Common myeloid progenitor, CD34-positive (primary cell): ENCODE results near the gene CCDC187.

ENCODE experiments used
- CTCF ChIA-PET: fragments of 350-600 bp; sonication (Branson Sonifier 250); formaldehyde crosslinking; loops from one replicate; lab custom pipeline; 2021; ENCODE audit warnings: antibody characterized with exemption; lab: Charles Lee
- POLR2A ChIA-PET: fragments of 350-600 bp; sonication (Branson Sonifier 250); formaldehyde crosslinking; loops from one replicate; lab custom pipeline; 2021; ENCODE audit warnings: antibody characterized with exemption; lab: Charles Lee
- DNase-seq, 3 donors: peaks; one replicate each; pipeline versions ENCODE4 v3.0.0 to v3.0.0-alpha.2; 2013
- H3K27ac ChIP-seq, 2 experiments: 1 replicate in 1 of 2; 2 replicates in 1 of 2; pipeline ENCODE4 v1.7.0; 2013; ENCODE audit warnings: inconsistent platforms in 2 of 2, low read length in 2 of 2, mild to moderate bottlenecking in 2 of 2, low read depth in 1 of 2, moderate library complexity in 1 of 2; ENCODE audit not compliant: severe bottlenecking in 2 of 2, insufficient read depth in 1 of 2, poor library complexity in 1 of 2
- H3K27me3 ChIP-seq, 5 experiments: replicated peaks in 2 of 5; 1 replicate in 3 of 5; 2 replicates in 2 of 5; pipeline versions ENCODE4 v1.6.1 to v1.7.0; 2013; ENCODE audit warnings: low read length in 4 of 5, mild to moderate bottlenecking in 2 of 5, moderate library complexity in 2 of 5, inconsistent platforms in 1 of 5; ENCODE audit not compliant: insufficient read depth in 5 of 5, control insufficient read depth in 4 of 5
- H3K36me3 ChIP-seq, 4 experiments: 1 replicate in 2 of 4; 2 replicates in 2 of 4; pipeline versions ENCODE4 v1.6.1 to v1.7.0; 2013; ENCODE audit warnings: low read length in 3 of 4, control low read depth in 1 of 4, mild to moderate bottlenecking in 1 of 4; ENCODE audit not compliant: control insufficient read depth in 4 of 4, insufficient read depth in 4 of 4
- H3K4me1 ChIP-seq, 4 experiments: 1 replicate in 3 of 4; 2 replicates in 1 of 4; pipeline versions ENCODE4 v1.6.1 to v1.7.1; 2013; ENCODE audit warnings: low read length in 3 of 4, mild to moderate bottlenecking in 3 of 4, control low read depth in 1 of 4, inconsistent platforms in 1 of 4, moderate library complexity in 1 of 4; ENCODE audit not compliant: control insufficient read depth in 4 of 4, insufficient read depth in 4 of 4; ENCODE audit errors: control extremely low read depth in 1 of 4
- H3K4me3 ChIP-seq, 7 experiments: 1 replicate in 4 of 7; 2 replicates in 3 of 7; pipeline versions ENCODE4 v1.5.1 to v1.7.0; 2013; ENCODE audit warnings: mild to moderate bottlenecking in 7 of 7, low read length in 6 of 7, moderate library complexity in 6 of 7, inconsistent platforms in 2 of 7, low read depth in 2 of 7, control low read depth in 1 of 7; ENCODE audit not compliant: insufficient read depth in 4 of 7, control insufficient read depth in 1 of 7; ENCODE audit errors: extremely low read depth in 1 of 7
- H3K9me3 ChIP-seq, 5 experiments: 1 replicate in 4 of 5; 2 replicates in 1 of 5; pipeline versions ENCODE4 v1.6.1 to v1.7.1; 2013; ENCODE audit warnings: low read length in 4 of 5, mild to moderate bottlenecking in 2 of 5, inconsistent platforms in 1 of 5, low read depth in 1 of 5, moderate library complexity in 1 of 5; ENCODE audit not compliant: control insufficient read depth in 4 of 5, insufficient read depth in 2 of 5; ENCODE audit errors: control extremely low read depth in 1 of 5
- WGBS: methylation state at CpG from one replicate; pipeline ENCODE4 v1.1.5; 2013; ENCODE audit not compliant: insufficient coverage; 5-methylcytosine and 5-hydroxymethylcytosine counted together

The CCDC187 gene

DNA sequence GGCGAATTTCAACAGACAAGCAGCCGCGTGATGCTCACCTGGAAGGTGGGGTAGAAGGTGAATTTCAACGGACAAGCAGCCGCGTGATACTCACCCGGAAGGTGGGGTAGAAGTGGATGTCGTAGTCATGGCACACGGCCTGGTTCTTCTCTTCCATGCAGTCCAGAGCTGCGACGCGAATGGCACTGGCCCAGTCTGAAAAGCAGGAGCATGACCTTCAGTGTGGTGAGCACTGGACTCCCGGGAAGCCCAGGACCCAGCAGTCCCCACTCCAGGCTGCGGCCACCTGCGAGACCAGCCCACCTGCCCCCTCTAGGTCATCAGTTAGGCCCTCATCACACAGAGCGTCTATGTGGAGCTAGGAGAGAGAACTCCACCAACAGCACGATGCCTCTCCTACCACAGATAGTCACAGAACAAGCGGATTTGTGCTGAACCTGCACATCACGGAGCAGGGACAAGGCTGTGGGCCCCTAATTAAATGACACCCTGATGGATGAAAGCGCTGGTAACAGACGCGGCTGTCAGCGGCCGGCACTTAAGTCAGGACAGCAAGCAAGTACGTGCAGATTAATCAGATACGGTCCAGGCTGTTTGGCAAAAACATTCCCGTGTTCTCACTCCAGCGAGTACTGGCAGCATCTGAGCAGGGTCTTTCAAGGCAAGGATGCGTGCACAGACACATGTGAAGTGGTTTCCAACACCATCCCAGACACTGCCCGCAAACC lies 77.0 kb downstream of the CCDC187 start:
- WGBS = 96% methylated on average over 28 of the region's 30 CpGs
- ChIA-PET CTCF (interaction anchor here (1.0 to 3.3 kb wide), 11 partner anchors 10 to 152 kb away, joined by 3 to 9 read pairs (median 5); no protein-coding TSS in a partner anchor), POLR2A (no interaction called here)
- Histone ChIP-seq H3K27ac (no peak overlapping the region), H3K9me3 (no peaks in the 10 kb centered on the region), H3K4me3 (no peak overlapping the region), H3K36me3 (peaks cover 6 to 59% (median 35%) of the 10 kb centered on the region in 4 experiments), H3K4me1 (peaks cover 9 to 17% (median 14%) of the 10 kb centered on the region in 4 experiments), H3K27me3 (no peaks in the 10 kb centered on the region)
- DNase-seq = no peak

DNA sequence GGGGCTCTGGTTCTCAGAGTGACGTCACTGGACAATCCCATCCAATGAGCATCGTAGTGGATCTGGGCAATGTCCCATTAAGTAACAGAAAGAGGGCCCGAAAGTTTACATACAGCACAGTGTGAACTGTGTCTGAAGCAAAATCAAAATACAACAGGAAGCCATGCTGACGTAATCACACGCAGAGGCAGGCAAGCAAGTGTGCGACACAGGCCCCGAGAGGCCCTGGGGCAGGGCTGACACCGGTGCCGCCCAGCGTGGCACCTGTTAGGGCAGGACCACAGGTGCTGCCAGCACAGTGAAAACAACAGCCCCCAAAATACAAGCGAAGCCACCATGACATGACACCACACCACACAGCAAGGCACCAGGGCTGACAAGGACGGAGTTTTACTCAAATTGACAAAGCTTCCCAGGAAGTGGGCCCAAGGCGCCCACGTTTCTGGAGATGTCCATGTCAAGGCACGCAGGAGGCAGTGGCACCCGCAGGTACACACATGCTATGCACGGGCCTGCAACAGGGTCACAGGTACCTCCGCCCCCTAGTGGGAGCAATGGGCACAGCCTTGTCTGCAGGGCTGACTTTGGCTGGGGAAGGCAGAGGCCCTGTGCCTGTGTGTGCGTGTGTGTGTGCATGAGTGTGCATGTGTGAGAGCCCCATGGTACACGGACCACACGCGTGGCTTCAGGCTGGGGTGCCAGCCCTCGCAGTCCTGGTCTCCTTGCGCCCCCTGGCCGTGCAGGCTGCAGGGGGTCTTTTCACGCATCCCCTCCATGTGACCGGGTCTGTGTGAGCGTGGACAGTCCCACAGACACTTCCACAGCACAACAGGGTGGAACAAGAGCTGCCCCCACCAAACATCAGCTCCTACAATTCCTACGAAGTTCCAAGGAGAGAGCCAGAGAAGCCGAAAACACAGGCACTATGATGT lies 77.9 kb downstream of the CCDC187 start:
- DNase-seq = peak; percentile 70 to 77 (median 75)
- CTCF ChIA-PET = interaction anchor here (1.0 to 3.3 kb wide), 13 partner anchors 9 to 151 kb away, joined by 3 to 9 read pairs (median 4); no protein-coding TSS in a partner anchor
- 88% methylated on average over 28 of the region's 30 CpGs for WGBS

DNA sequence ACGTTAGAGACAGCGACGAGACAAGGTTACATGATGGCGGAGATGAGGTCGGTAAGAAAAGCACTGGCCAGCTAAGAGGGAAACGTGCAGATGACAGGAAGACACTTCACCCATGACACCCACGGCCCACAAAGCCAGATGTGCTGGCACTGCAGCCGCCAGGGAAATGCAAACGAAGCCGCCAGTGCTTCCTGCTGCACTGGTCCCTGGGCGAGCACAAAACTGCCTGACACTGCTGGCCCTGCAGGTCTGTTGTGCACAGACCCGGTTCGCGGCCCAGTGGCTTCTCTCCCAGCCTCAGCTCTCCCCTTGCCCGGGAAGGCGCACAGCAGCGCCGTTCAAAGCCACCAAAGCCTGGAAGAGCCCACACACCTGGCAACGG lies 78.5 kb downstream of the CCDC187 start:
- H3K27me3 ChIP-seq = no peaks in the 10 kb centered on the region
- no peak overlapping the region for H3K27ac ChIP-seq
- 92% methylated on average over 19 of the region's 19 CpGs for WGBS
- no peak for DNase-seq
- peaks cover 0 to 7% (median 5%) of the 10 kb centered on the region in 4 experiments for H3K4me1 ChIP-seq
- POLR2A ChIA-PET = no interaction called here
- CTCF ChIA-PET = interaction anchor here (0.7 to 3.3 kb wide), 12 partner anchors 8 to 93 kb away, joined by 3 to 9 read pairs (median 4); no protein-coding TSS in a partner anchor
- H3K36me3 ChIP-seq = peaks cover 6 to 66% (median 45%) of the 10 kb centered on the region in 4 experiments
- H3K4me3 ChIP-seq = no peak overlapping the region
- no peaks in the 10 kb centered on the region for H3K9me3 ChIP-seq

More for the DNA sequence above, 77.9 kb downstream of the CCDC187 start:
- POLR2A ChIA-PET = no interaction called here
- Histone ChIP-seq H3K4me1 (peaks cover 4 to 10% (median 7%) of the 10 kb centered on the region in 4 experiments), H3K4me3 (no peak overlapping the region), H3K9me3 (no peaks in the 10 kb centered on the region), H3K27ac (no peak overlapping the region), H3K36me3 (peaks cover 6 to 62% (median 43%) of the 10 kb centered on the region in 4 experiments), H3K27me3 (no peaks in the 10 kb centered on the region)

DNA sequence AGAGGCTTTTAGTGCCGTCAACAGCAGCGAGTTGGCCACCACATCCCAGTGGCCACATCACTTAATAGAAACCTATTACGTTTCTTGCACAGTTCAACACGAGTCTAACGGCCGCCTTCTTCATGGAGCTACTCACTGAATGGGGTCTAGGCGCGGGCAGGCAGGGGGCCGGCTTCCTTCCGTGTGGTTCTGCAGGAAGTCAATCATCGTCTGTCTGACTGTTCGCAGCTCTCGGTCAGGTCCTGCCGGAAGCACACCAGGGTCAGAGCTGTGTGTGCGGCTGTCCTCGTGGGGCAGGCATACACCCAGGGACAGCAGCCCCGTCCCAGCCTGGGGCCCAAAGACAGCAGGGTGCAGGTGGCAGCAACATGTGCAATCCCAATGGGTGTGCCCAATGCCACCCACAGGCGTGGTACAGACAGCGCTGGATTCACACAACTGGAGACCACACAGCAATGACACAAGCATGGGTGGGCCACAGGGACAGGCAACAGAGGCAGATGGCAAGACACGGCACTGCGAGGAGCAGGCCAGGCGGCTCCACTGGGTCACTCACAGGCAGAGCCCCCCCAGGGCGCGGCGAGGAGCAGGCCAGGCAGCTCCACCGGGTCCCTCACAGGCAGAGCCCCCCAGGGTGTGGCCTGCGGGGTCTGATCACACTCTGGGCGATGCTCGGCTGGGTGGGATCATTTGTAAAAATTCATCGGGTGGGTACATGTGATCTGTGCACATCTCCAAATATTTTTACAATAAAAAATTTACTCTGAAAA lies 79.8 kb downstream of the CCDC187 start:
- Histone ChIP-seq H3K4me1 (peaks cover 0 to 7% (median 4%) of the 10 kb centered on the region in 4 experiments), H3K27me3 (no peaks in the 10 kb centered on the region), H3K4me3 (no peak overlapping the region), H3K27ac (no peak overlapping the region), H3K9me3 (no peaks in the 10 kb centered on the region), H3K36me3 (peaks cover 6 to 78% (median 54%) of the 10 kb centered on the region in 4 experiments)
- ChIA-PET POLR2A (no interaction called here), CTCF (interaction anchor here (0.8 to 3.3 kb wide), 7 partner anchors 9 to 168 kb away, joined by 3 to 9 read pairs (median 4); no protein-coding TSS in a partner anchor)
- WGBS = 94% methylated on average over 26 of the region's 30 CpGs
- DNase-seq = no peak

DNA sequence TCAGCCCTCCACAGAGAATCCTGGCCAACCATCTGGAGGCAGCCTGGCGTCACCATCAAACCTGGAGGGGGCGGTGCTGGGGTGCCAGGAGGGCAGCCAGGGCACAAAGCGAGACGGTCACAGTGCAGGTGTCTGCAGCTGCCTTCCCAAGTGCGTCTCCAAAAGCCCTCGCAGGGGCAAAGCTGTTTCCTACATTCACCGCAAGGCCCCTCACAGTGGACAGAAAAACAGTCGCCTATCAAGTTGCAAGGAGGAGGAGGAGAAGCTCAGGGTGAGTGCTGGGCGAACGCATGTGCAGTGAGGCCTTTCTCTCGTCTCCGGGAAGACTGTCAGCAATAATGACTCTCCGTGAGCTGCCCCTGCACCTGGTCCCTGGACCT lies 81.0 kb downstream of the CCDC187 start:
- H3K27ac ChIP-seq = no peak overlapping the region
- 91% methylated on average over 13 of the region's 13 CpGs for WGBS
- H3K36me3 ChIP-seq = peaks cover 9 to 86% (median 61%) of the 10 kb centered on the region in 4 experiments
- H3K4me1 ChIP-seq = peaks cover 0 to 7% (median 4%) of the 10 kb centered on the region in 4 experiments
- no peak overlapping the region for H3K4me3 ChIP-seq
- no peaks in the 10 kb centered on the region for H3K27me3 ChIP-seq
- ChIA-PET CTCF (no interaction called here), POLR2A (no interaction called here)
- no peak for DNase-seq
- H3K9me3 ChIP-seq = no peaks in the 10 kb centered on the region

DNA sequence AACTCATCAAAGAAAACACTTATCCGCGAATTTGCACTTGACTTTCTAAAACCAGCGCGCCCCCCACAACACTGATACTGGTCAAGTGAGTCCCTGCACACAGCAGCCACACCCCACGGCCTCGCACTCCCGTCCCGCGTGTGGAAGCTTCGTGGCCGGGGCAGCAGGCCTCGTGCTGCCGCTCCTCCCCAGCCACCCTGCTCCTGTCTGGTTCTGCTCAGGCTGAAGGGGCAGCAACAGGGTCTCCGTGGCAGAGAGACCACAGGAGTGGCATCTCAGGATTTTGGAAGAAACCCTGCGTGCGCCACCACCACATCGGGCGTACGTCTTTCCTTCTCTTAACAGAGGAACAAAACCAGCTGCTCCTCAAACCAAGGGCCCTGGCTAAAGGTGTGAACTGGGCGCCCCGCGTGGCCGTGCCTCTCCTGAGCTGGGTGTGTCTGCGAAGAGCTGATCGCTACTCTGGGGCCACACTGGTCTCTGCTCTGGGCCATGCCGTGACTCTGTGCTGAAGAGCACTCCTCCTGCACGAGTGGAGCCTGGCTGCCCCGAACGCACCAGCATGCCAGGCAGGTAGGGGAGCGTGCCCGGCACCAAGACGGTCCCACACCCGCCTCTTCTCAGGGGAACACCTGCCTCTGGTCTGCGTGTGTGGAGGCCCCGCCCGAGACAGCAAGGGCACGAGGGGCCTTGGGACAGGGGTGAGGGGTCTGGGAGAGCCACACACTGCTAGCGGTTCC lies 81.6 kb downstream of the CCDC187 start:
- peaks cover 0 to 7% (median 4%) of the 10 kb centered on the region in 4 experiments for H3K4me1 ChIP-seq
- no peak overlapping the region for H3K4me3 ChIP-seq
- no peak for DNase-seq
- CTCF ChIA-PET = no interaction called here
- no peaks in the 10 kb centered on the region for H3K27me3 ChIP-seq
- POLR2A ChIA-PET = no interaction called here
- WGBS = 98% methylated on average over 33 of the region's 38 CpGs
- no peak overlapping the region for H3K27ac ChIP-seq
- peaks cover 11 to 92% (median 64%) of the 10 kb centered on the region in 4 experiments for H3K36me3 ChIP-seq
- H3K9me3 ChIP-seq = no peaks in the 10 kb centered on the region
